ENCODE measurements around the gene CHTF18.

GRCh38 chr16:844638-845350 is 56.4 kb downstream of the CHTF18 start:
- TF ChIP-seq POLR2A (IDR thresholded peaks at IDR 0.05; ENCODE audit: low read depth, low read length) = no peak
- TF ChIP-seq HCFC1 (IDR thresholded peaks at IDR 0.05; ENCODE audit: low read length) = no peak
- no peak for TF ChIP-seq CBX5 (IDR thresholded peaks at IDR 0.05; ENCODE audit: low read depth)
- no peak for TF ChIP-seq ASH2L (IDR thresholded peaks at IDR 0.05; ENCODE audit: borderline replicate concordance, low read depth)
- TF ChIP-seq E2F4 (IDR thresholded peaks at IDR 0.05; ENCODE audit: low read depth, low read length) = no peak
- TF ChIP-seq USF1 (IDR thresholded peaks at IDR 0.05; ENCODE audit: borderline replicate concordance, extremely low read length, insufficient read depth, low read depth, low read length) = no peak
- TF ChIP-seq NFYB (IDR thresholded peaks at IDR 0.05; ENCODE audit: insufficient read depth, low read depth, low read length) = no peak
- TF ChIP-seq YBX1 (IDR thresholded peaks at IDR 0.05) = no peak
- no peak for TF ChIP-seq EP300 (IDR thresholded peaks at IDR 0.05; ENCODE audit: borderline replicate concordance in 1 of 2, control insufficient read depth in 1 of 2, low read depth in 2 of 2, low read length in 2 of 2)
- no peak for TF ChIP-seq POLR2AphosphoS5 (IDR thresholded peaks at IDR 0.05; ENCODE audit: low read length)
- TF ChIP-seq IKZF2 (IDR thresholded peaks at IDR 0.05) = no peak
- TF ChIP-seq SPI1 (IDR thresholded peaks at IDR 0.05; ENCODE audit: borderline replicate concordance, insufficient read depth, low read depth, low read length) = no peak
- TF ChIP-seq CTCF (IDR thresholded peaks at IDR 0.05 in 2 of 3, conservative IDR thresholded peaks at IDR 0.05 in 1 of 3; ENCODE audit: control insufficient read depth in 2 of 3, extremely low read depth in 1 of 3, insufficient read depth in 1 of 3, low read depth in 3 of 3, low read length in 3 of 3) = no peak
- no peak for TF ChIP-seq SP1 (IDR thresholded peaks at IDR 0.05; ENCODE audit: low read depth, low read length)

Data from GM12878 (cell line).